ENCODE data around the gene PPP1CB.
"Not testable (repeated sequence)": the region's sequence is repeated elsewhere in the genome, so short reads cannot be mapped to it uniquely, and the experiment has no call there.

The PPP1CB gene

DNA sequence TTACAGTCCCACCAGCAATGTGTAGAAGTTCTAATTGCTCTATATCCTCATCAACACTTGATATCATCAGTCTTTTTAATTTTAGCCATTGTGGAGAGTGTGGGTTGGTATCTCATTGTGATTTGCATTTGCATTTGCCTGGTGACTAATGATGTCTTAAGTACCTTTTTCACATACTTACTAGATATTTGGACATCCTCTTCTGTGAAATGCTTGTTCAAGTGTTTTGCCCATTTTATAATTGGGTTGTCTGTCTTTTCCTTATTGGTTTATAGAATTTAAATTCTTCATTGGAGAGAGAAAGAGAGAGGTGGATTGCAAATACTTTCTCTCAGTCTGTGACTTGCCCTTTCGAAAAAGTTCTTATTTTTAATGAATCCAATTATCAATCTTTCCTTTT is 14.0 kb upstream of the PPP1CB start:
- TF ChIP-seq, protein P1, sequence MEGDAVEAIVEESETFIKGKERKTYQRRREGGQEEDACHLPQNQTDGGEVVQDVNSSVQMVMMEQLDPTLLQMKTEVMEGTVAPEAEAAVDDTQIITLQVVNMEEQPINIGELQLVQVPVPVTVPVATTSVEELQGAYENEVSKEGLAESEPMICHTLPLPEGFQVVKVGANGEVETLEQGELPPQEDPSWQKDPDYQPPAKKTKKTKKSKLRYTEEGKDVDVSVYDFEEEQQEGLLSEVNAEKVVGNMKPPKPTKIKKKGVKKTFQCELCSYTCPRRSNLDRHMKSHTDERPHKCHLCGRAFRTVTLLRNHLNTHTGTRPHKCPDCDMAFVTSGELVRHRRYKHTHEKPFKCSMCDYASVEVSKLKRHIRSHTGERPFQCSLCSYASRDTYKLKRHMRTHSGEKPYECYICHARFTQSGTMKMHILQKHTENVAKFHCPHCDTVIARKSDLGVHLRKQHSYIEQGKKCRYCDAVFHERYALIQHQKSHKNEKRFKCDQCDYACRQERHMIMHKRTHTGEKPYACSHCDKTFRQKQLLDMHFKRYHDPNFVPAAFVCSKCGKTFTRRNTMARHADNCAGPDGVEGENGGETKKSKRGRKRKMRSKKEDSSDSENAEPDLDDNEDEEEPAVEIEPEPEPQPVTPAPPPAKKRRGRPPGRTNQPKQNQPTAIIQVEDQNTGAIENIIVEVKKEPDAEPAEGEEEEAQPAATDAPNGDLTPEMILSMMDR (IDR thresholded peaks at IDR 0.05): no peak
- DNase-seq (ENCODE audit: low spot score): no peak
- Histone ChIP-seq H3K27ac (no peak overlapping the region), H3K4me3 (no peak overlapping the region)

DNA sequence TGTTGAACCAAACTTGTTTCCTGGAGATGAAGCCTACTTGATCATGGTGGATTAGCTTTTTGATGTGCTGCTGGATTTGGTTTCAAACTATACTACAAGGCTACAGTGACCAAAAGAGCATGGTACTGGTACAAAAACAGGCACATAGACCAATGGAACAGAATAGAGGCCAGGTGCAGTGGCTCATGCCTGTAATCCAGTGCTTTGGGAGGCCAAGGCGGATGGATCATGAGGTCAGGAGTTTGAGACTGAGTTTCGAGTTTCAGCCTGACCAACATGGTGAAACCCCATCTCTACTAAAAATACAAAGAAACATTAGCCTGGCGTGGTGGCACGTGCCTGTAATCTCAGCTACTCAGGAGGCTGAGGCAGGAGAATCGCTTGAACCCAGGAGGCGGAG is 9.0 kb upstream of the PPP1CB start:
- H3K4me3 ChIP-seq; H3K27ac ChIP-seq; DNase-seq (ENCODE audit: low spot score): not testable (repeated sequence)

DNA sequence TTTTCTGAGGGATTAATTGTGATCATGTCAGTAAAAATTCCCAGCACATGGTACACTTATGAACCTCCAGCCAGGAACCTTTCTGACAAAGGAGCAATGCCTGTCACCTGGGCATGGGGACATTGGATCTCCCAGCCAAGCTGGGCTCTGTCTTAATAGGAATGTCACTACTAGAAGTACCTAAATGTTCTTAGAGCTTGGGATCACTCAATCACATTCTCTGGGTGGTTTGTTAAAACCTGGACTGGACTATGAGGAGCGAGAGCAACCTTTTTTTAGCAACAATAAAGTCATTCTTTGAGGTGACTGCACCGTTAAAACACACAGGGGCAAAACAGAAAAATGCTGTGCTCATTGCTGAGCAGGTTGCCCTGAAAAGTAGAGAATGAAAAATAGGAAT is 6.4 kb upstream of the PPP1CB start:
- H3K27ac ChIP-seq: peak overlapping the region; percentile 96 to 100
- DNase-seq (ENCODE audit: low spot score): no peak
- no peak overlapping the region for H3K4me3 ChIP-seq
- TF ChIP-seq, protein P1 (IDR thresholded peaks at IDR 0.05): no peak

DNA sequence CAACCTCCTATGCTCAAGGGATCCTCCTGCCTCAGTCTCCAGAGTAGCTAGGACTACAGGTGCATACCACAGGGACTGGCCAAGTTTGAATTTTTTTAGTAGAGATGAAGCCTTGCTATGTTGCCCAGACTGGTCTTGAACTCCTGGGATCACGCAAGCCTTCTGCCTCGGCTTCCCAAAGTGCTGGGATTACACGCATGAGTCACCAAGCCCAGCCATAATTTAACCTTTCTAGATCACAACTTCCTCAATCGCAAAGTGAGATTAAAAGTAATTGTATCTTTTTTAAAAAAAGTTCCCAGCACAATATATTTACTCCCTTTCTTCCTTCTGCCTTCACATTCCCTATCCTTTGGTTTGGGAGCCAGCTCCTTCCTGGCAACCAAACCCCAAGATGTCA is 5.8 kb upstream of the PPP1CB start:
- Histone ChIP-seq H3K4me3 (no peak overlapping the region), H3K27ac (peak overlapping the region; percentile 96 to 100)
- DNase-seq (ENCODE audit: low spot score): no peak
- TF ChIP-seq, protein P1 (IDR thresholded peaks at IDR 0.05): no peak

DNA sequence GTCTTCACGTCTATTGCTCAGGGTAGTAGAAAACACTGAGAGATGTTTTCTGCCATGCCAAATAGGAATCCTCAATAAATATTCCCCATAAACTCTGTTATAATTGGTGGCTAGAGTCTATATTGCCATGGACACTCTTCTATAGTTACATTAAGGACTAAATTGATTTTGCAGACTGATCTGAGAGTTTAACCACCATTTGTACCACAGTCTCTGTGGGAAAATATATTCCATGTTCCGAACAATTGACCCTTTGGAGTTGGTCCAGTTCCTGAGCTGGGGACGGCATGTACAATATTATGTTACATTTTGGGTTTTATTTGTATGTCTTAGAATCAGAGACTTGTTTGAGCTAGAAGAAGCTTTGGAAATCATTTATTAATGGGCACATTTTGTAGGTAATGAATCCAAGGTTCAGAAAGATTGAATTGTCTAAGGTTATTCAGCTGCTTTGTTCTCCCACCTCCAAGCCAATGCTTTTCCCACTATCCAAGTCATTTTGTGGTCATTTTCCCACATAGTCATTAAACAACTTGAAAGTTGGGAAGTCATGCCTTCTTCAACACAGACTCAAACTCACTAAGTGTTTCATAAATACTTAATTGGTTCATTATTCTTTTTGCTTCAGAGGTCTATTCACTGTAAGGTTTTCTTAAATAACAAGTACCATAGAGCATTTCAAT is 5.1 kb upstream of the PPP1CB start:
- TF ChIP-seq, protein P1 (IDR thresholded peaks at IDR 0.05): no peak
- DNase-seq (ENCODE audit: low spot score): no peak
- peak overlapping the region; percentile 96 to 100 for H3K27ac ChIP-seq
- no peak overlapping the region for H3K4me3 ChIP-seq

DNA sequence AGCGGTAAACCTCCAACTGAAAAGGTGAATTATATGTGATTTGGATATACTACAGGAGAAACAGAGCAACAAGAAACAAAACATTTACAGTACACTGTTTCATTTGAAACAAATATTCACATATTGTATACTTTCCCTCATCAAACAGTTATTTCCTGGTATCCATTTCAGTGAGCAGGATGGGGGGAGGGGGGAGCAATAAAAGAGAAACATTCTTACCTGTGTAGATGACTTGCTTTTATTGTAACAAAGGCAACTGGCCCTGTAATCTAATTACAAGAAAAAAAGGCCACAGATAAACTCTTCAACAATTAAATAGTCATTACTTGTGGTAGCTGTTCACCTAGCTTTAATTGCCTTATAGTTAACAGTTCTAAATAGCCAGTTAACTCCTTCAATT is 3.9 kb upstream of the PPP1CB start:
- Histone ChIP-seq H3K27ac (peak overlapping the region; percentile 96 to 100), H3K4me3 (no peak overlapping the region)
- TF ChIP-seq, protein P1 (IDR thresholded peaks at IDR 0.05): no peak
- DNase-seq (ENCODE audit: low spot score): no peak

DNA sequence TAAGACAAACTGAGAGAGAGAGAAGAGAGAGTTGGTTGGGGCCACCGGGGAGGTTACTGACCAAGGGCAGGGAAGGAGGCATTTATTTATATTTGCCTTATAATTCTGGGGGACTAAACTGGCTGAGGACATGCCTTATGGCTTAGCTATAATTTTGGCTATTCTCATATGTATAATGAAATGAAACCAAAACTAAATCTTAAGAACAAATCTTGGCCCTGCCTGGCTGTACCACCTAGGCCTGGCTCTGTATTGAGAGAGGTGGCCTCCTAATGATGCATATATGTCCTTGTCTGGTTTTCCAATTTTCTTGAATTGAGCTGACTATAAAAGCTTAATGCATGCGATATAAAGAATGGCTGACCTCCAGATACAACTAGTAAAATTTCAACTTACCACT is 3.5 kb upstream of the PPP1CB start:
- Histone ChIP-seq H3K4me3 (no peak overlapping the region), H3K27ac (peak overlapping the region; percentile 96 to 100)
- TF ChIP-seq, protein P1 (IDR thresholded peaks at IDR 0.05): no peak
- DNase-seq (ENCODE audit: low spot score): no peak

All from coronary artery (tissue), 2 donors.